Hippocampal formation (tissue), 2 donors: Measurements from ENCODE around the gene SRSF1.
"Not testable (repeated sequence)": the region's sequence is repeated elsewhere in the genome, so short reads cannot be mapped to it uniquely, and the experiment has no call there.

ENCODE experiments used
- DNase-seq, 2 donors: peaks; one replicate each; lab custom pipeline; 2025; lab: John Stamatoyannopoulos, UW

The SRSF1 gene

GRCh38 chr17:57990037-57990436 is 17.0 kb downstream of the SRSF1 start:
- no peak for DNase-seq

- DNase-seq, result peak; percentile 39 to 85
These were observed 18.5 kb downstream of the SRSF1 start for GRCh38 chr17:57988301-57989250.

- DNase-seq, result peak; percentile 48 to 91
These were observed 19.3 kb downstream of the SRSF1 start, which contains the start of gene VEZF1 for GRCh38 chr17:57987581-57988300. Gene VEZF1 (minus strand): TSS chr17:57988254. CDS start chr17:57988111, 143 bp downstream.

GRCh38 chr17:57986841-57987580 is 20.0 kb downstream of the SRSF1 start:
- DNase-seq, result peak in 1 of 2 donors; percentile 53

- DNase-seq, result no peak
These were observed 21.4 kb downstream of the SRSF1 start for GRCh38 chr17:57985675-57985974.

- no peak for DNase-seq
These were observed 21.9 kb downstream of the SRSF1 start for GRCh38 chr17:57984936-57985674.

GRCh38 chr17:57984261-57984890 is 22.7 kb downstream of the SRSF1 start:
- no peak for DNase-seq

- no peak for DNase-seq
These were observed 23.6 kb downstream of the SRSF1 start for GRCh38 chr17:57983446-57983845.

- DNase-seq, result no peak
These were observed 24.4 kb downstream of the SRSF1 start for GRCh38 chr17:57982452-57983170.

- no peak for DNase-seq
These were observed 26.5 kb downstream of the SRSF1 start for GRCh38 chr17:57980522-57980921.

GRCh38 chr17:57979076-57979475 is 28.0 kb downstream of the SRSF1 start:
- DNase-seq, result no peak

GRCh38 chr17:57976594-57976993 is 30.5 kb downstream of the SRSF1 start:
- DNase-seq, result peak in 1 of 2 donors; percentile 81

- no peak for DNase-seq
These were observed 32.0 kb downstream of the SRSF1 start for GRCh38 chr17:57975044-57975443.

GRCh38 chr17:57974053-57974824 is 32.8 kb downstream of the SRSF1 start:
- not testable (repeated sequence) for DNase-seq

- DNase-seq, result no peak
These were observed 34.9 kb downstream of the SRSF1 start for GRCh38 chr17:57972151-57972550.

- DNase-seq, result no peak
These were observed 35.5 kb downstream of the SRSF1 start for GRCh38 chr17:57971572-57971971.

GRCh38 chr17:57970710-57971109 is 36.3 kb downstream of the SRSF1 start:
- no peak for DNase-seq

GRCh38 chr17:57968456-57968855 is 38.6 kb downstream of the SRSF1 start:
- no peak for DNase-seq

- DNase-seq, result no peak
These were observed 40.2 kb downstream of the SRSF1 start for GRCh38 chr17:57966875-57967274.

GRCh38 chr17:57966246-57966645 is 40.8 kb downstream of the SRSF1 start:
- DNase-seq, result no peak
